ENCODE data around the gene SORCS1. TPM values are rescaled to one million over a fixed set of nuclear protein-coding genes. Genes with fewer than 3 reads are reported as not detected.

The SORCS1 gene
- total RNA-seq, 1 experiment from 2014 or later: 1.7 TPM

DNA sequence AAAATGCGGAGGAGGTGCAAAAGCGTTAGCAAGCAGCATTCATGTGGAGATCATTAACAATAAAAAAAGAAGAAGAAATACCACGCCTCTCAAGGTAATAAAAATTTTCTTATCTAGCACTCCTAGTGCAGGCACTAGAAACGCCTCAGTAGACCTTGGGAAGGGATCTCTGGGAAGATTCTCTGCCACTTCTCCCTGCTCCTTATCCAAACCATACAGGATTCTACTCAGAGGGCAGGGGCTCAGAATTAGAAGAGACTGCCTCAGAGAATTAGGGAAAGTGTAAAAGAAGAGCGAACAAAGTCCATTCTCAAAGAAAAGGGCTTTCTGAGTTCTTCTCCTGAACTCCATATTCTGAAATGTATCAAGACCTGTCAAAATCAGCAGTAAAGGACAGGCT lies 413.4 kb downstream of the SORCS1 start:
- no peaks in the 10 kb centered on the region for H3K36me3 Mint-ChIP-seq (ENCODE audit: insufficient read depth in 1 of 3, low read depth in 3 of 3)
- Histone ChIP-seq H4K8ac (replicated peaks; ENCODE audit: insufficient read length, low read depth, low read length) (no peak overlapping the region), H3K23me2 (ENCODE audit: insufficient read length, low read depth, low read length, poor library complexity, severe bottlenecking) (no peaks in the 10 kb centered on the region), H3K4me1 (ENCODE audit: insufficient read depth, low read length) (no peaks in the 10 kb centered on the region), H3K4ac (ENCODE audit: low read depth, low read length) (no peak overlapping the region), H2AFZ (ENCODE audit: low read length) (no peak overlapping the region), H3K79me2 (ENCODE audit: insufficient read depth, low read length) (no peaks in the 10 kb centered on the region), H2BK20ac (ENCODE audit: low read depth, low read length, poor library complexity, severe bottlenecking) (no peak overlapping the region), H3K27ac (ENCODE audit: insufficient read length, low read depth, low read length) (no peak overlapping the region), H3T11ph (ENCODE audit: low read length) (no peak overlapping the region), H2BK12ac (ENCODE audit: insufficient read length, low read depth, low read length) (no peak overlapping the region), H2BK120ac (ENCODE audit: low read depth, low read length, poor library complexity, severe bottlenecking) (no peak overlapping the region), H3K23ac (ENCODE audit: insufficient read length, low read depth, low read length) (no peak overlapping the region), H3K79me1 (ENCODE audit: insufficient read depth, low read depth, low read length, poor library complexity, severe bottlenecking) (no peaks in the 10 kb centered on the region), H2BK5ac (ENCODE audit: insufficient read length, low read length) (no peak overlapping the region), H3K9me3 (ENCODE audit: control insufficient read depth, low read depth, low read length) (no peaks in the 10 kb centered on the region), H3K14ac (ENCODE audit: insufficient read depth, low read length) (no peak overlapping the region), H3K4me2 (ENCODE audit: insufficient read depth, insufficient read length, low read length) (no peak overlapping the region), H4K91ac (ENCODE audit: insufficient read length, low read depth, low read length) (no peak overlapping the region), H3K18ac (ENCODE audit: insufficient read length, low read depth, low read length) (no peak overlapping the region), H4K5ac (ENCODE audit: insufficient read length, low read depth, low read length) (no peak overlapping the region), H2AK5ac (ENCODE audit: insufficient read length, low read length) (no peak overlapping the region), H3K9ac (ENCODE audit: extremely low read depth, insufficient read length, low read length) (no peak overlapping the region), H4K20me1 (ENCODE audit: control insufficient read depth, insufficient read depth, insufficient read length) (no peaks in the 10 kb centered on the region), H3K56ac (ENCODE audit: insufficient read length, low read depth, low read length) (no peak overlapping the region), H3K27me3 (ENCODE audit: insufficient read depth, low read length) (no peaks in the 10 kb centered on the region), H2BK15ac (ENCODE audit: low read depth, low read length) (no peak overlapping the region)
- no CpG with 5 or more reads among the region's 5 CpGs for WGBS (ENCODE audit: extremely low coverage, insufficient read length, low lambda C conversion rate)
- no peaks in the 10 kb centered on the region for H3K9me3 Mint-ChIP-seq
- TF ChIP-seq, protein P1, sequence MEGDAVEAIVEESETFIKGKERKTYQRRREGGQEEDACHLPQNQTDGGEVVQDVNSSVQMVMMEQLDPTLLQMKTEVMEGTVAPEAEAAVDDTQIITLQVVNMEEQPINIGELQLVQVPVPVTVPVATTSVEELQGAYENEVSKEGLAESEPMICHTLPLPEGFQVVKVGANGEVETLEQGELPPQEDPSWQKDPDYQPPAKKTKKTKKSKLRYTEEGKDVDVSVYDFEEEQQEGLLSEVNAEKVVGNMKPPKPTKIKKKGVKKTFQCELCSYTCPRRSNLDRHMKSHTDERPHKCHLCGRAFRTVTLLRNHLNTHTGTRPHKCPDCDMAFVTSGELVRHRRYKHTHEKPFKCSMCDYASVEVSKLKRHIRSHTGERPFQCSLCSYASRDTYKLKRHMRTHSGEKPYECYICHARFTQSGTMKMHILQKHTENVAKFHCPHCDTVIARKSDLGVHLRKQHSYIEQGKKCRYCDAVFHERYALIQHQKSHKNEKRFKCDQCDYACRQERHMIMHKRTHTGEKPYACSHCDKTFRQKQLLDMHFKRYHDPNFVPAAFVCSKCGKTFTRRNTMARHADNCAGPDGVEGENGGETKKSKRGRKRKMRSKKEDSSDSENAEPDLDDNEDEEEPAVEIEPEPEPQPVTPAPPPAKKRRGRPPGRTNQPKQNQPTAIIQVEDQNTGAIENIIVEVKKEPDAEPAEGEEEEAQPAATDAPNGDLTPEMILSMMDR (conservative IDR thresholded peaks at IDR 0.05): no peak
- H3K4me1 Mint-ChIP-seq: peaks cover 0 to 8% of the 10 kb centered on the region in 2 experiments; a peak in 1 of 4 replicates
- no peaks in the 10 kb centered on the region for H3K27me3 Mint-ChIP-seq (ENCODE audit: low read depth)
- no peak overlapping the region for H3K4me3 Mint-ChIP-seq
- DNase-seq: no peak
- H3K27ac Mint-ChIP-seq: no peak overlapping the region

Data from H9 (cell line).